ENCODE data around the gene PDZD2. TPM values are rescaled to one million over a fixed set of nuclear protein-coding genes. Genes with fewer than 3 reads are reported as not detected.

The PDZD2 gene
- total RNA-seq, 1 experiment from 2014 or later, result 0.37 TPM

GRCh38 chr5:32132757-32133156 lies 493.8 kb downstream of the PDZD2 start:
- H4K20me1 ChIP-seq (ENCODE audit: insufficient read depth), result peaks cover 14% of the 10 kb centered on the region; the same call in 1 of the 2 replicates
- BruUV-seq (replicated peaks), result no TSS peak

GRCh38 chr5:32135086-32135485 lies 496.2 kb downstream of the PDZD2 start:
- Histone ChIP-seq H3K36me3 (ENCODE audit: control insufficient read depth in 1 of 2, insufficient read depth in 2 of 2, low read length in 2 of 2) (peaks cover 10 to 15% of the 10 kb centered on the region in 2 experiments; a peak in 3 of 4 replicates), H3K27ac (ENCODE audit: low read depth, low read length) (no peak overlapping the region), H3K79me2 (ENCODE audit: insufficient read depth, low read length) (peaks cover 84% of the 10 kb centered on the region), H3K4me2 (ENCODE audit: low read length) (no peak overlapping the region), H3K9me3 (ENCODE audit: control insufficient read depth in 1 of 2, insufficient read depth in 1 of 2, low read depth in 1 of 2, low read length in 2 of 2) (no peaks in the 10 kb centered on the region), H3K9me2 (ENCODE audit: insufficient read depth) (no peaks in the 10 kb centered on the region), H4K20me1 (ENCODE audit: insufficient read depth) (peaks cover 17% of the 10 kb centered on the region; the same call in 1 of the 2 replicates), H3K27me3 (ENCODE audit: insufficient read depth, low read length) (no peaks in the 10 kb centered on the region), H3K4me1 (ENCODE audit: control insufficient read depth in 1 of 2, insufficient read depth in 2 of 2, low read length in 2 of 2) (no peaks in the 10 kb centered on the region), H3K4me3 (replicated peaks in 1 of 2; ENCODE audit: low read depth in 1 of 2, low read length in 2 of 2) (no peak overlapping the region), H3K9ac (ENCODE audit: low read length) (no peak overlapping the region), H2AFZ (ENCODE audit: low read depth, low read length, poor library complexity, severe bottlenecking) (no peak overlapping the region)
- DNase-seq (ENCODE audit: low read depth, low spot score) (no peak), ATAC-seq (no peak)
- TF ChIP-seq EZH2 (IDR thresholded peaks at IDR 0.05) (no peak), ELF1 (IDR thresholded peaks at IDR 0.05; ENCODE audit: borderline replicate concordance, low read depth) (no peak), EZH2phosphoT487 (IDR thresholded peaks at IDR 0.05; ENCODE audit: borderline replicate concordance) (no peak), ZBTB33 (IDR thresholded peaks at IDR 0.05; ENCODE audit: extremely low read depth, insufficient replicate concordance, low read length) (no peak), YY1 (IDR thresholded peaks at IDR 0.05; ENCODE audit: extremely low read depth, insufficient replicate concordance, low read depth, low read length) (no peak), REST (IDR thresholded peaks at IDR 0.05; ENCODE audit: low read depth) (no peak), POLR2A (IDR thresholded peaks at IDR 0.05; ENCODE audit: borderline replicate concordance, extremely low read depth, insufficient read depth, insufficient read length) (no peak), JUND (IDR thresholded peaks at IDR 0.05) (no peak), SP1 (IDR thresholded peaks at IDR 0.05; ENCODE audit: low read depth) (no peak)
- ChIA-PET RAD21 (ENCODE audit: low non-redundant PET in 1 of 2, low total read pairs in 2 of 2, uncharacterized antibody in 2 of 2, unreplicated experiment in 2 of 2) (no interaction called here), POLR2A (no interaction called here), CTCF (no interaction called here)
- BruUV-seq (replicated peaks), result TSS peak; percentile 37
- intact Hi-C loops (cut with micrococcal nuclease), result no loop called here

More at GRCh38 chr5:32132757-32133156, 493.8 kb downstream of the PDZD2 start:
- RAD21 ChIA-PET (ENCODE audit: low non-redundant PET in 1 of 2, low total read pairs in 2 of 2, uncharacterized antibody in 2 of 2, unreplicated experiment in 2 of 2), result no interaction called here
- Histone ChIP-seq H3K4me2 (ENCODE audit: low read length) (no peak overlapping the region), H3K36me3 (ENCODE audit: control insufficient read depth in 1 of 2, insufficient read depth in 2 of 2, low read length in 2 of 2) (peaks cover 10 to 12% of the 10 kb centered on the region in 2 experiments; a peak in 3 of 4 replicates), H3K79me2 (ENCODE audit: insufficient read depth, low read length) (peaks cover 81% of the 10 kb centered on the region), H2AFZ (ENCODE audit: low read depth, low read length, poor library complexity, severe bottlenecking) (no peak overlapping the region), H3K9me3 (ENCODE audit: control insufficient read depth in 1 of 2, insufficient read depth in 1 of 2, low read depth in 1 of 2, low read length in 2 of 2) (no peaks in the 10 kb centered on the region), H3K4me1 (ENCODE audit: control insufficient read depth in 1 of 2, insufficient read depth in 2 of 2, low read length in 2 of 2) (no peaks in the 10 kb centered on the region), H3K27me3 (ENCODE audit: insufficient read depth, low read length) (no peaks in the 10 kb centered on the region), H3K4me3 (replicated peaks in 1 of 2; ENCODE audit: low read depth in 1 of 2, low read length in 2 of 2) (no peak overlapping the region), H3K9me2 (ENCODE audit: insufficient read depth) (no peaks in the 10 kb centered on the region), H3K9ac (ENCODE audit: low read length) (no peak overlapping the region), H3K27ac (ENCODE audit: low read depth, low read length) (no peak overlapping the region)
- ATAC-seq (no peak), DNase-seq (ENCODE audit: low read depth, low spot score) (no peak)
- POLR2A ChIA-PET, result no interaction called here
- TF ChIP-seq YY1 (IDR thresholded peaks at IDR 0.05; ENCODE audit: extremely low read depth, insufficient replicate concordance, low read depth, low read length) (no peak), ELF1 (IDR thresholded peaks at IDR 0.05; ENCODE audit: borderline replicate concordance, low read depth) (no peak), CEBPB (IDR thresholded peaks at IDR 0.05; ENCODE audit: low read depth) (no peak)
- intact Hi-C loops (cut with micrococcal nuclease), result no loop called here
- CTCF ChIA-PET, result no interaction called here
